Spleen (tissue), 11 donors: ENCODE data around the gene B4GALNT4. TPM values are rescaled to one million over a fixed set of nuclear protein-coding genes. Genes with fewer than 3 reads are reported as not detected.

ENCODE experiments used
- DNase-seq: peaks from one replicate; pipeline ENCODE4 v3.0.0-alpha.2; 2020
- H3K27ac ChIP-seq, 8 donors: fragments of 200-600 bp; sonication (generic) in 7 of 8; 1 replicate in 4 of 8; 2 replicates in 4 of 8; pipeline versions ENCODE4 v1.5.0 to v1.8.0; 2016 to 2021; ENCODE audit warnings: inconsistent platforms in 4 of 8, mild to moderate bottlenecking in 4 of 8, moderate library complexity in 1 of 8
- H3K27me3 ChIP-seq, 7 donors: fragments of 200-600 bp; sonication (generic) in 6 of 7; replicated peaks in 1 of 7; 1 replicate in 4 of 7; 2 replicates in 3 of 7; pipeline versions ENCODE4 v1.5.0 to v1.8.0; 2016 to 2021; ENCODE audit warnings: inconsistent platforms in 3 of 7, mild to moderate bottlenecking in 1 of 7
- H3K36me3 ChIP-seq, 6 donors: fragments of 200-600 bp; sonication (generic) in 5 of 6; 1 replicate in 4 of 6; 2 replicates in 2 of 6; pipeline versions ENCODE4 v1.5.0 to v1.8.0; 2016 to 2021; ENCODE audit warnings: inconsistent platforms in 2 of 6
- H3K4me1 ChIP-seq, 6 donors: fragments of 200-600 bp; sonication (generic) in 5 of 6; 1 replicate in 3 of 6; 2 replicates in 3 of 6; pipeline versions ENCODE4 v1.5.0 to v1.8.0; 2016 to 2021; ENCODE audit warnings: inconsistent platforms in 3 of 6
- H3K4me3 ChIP-seq, 8 donors: fragments of 200-600 bp; sonication (generic) in 7 of 8; 1 replicate in 4 of 8; 2 replicates in 4 of 8; pipeline versions ENCODE4 v1.5.0 to v1.8.0; 2016 to 2021; ENCODE audit warnings: inconsistent platforms in 4 of 8, mild to moderate bottlenecking in 4 of 8, moderate library complexity in 2 of 8
- H3K9me3 ChIP-seq, 8 donors: fragments of 200-600 bp; sonication (generic) in 7 of 8; 1 replicate in 4 of 8; 2 replicates in 4 of 8; pipeline versions ENCODE4 v1.5.0 to v1.8.0; 2016 to 2021; ENCODE audit warnings: inconsistent platforms in 4 of 8
- CTCF ChIP-seq, 11 experiments: fragments of 200-600 bp in 7 of 11; fragments of 450-650 bp in 4 of 11; sonication (generic) in 4 of 11; IDR thresholded peaks in 8 of 11; conservative IDR thresholded peaks in 3 of 11; 1 replicate in 7 of 11; 2 replicates in 4 of 11; pipeline versions ENCODE4 v1.4.0 to v1.8.0; 2016 to 2021; ENCODE audit warnings: antibody characterized with exemption in 11 of 11, inconsistent platforms in 4 of 11, mild to moderate bottlenecking in 1 of 11
- POLR2A ChIP-seq, 3 donors: fragments of 450-650 bp; IDR thresholded peaks; one replicate each; pipeline ENCODE4 v1.5.1; 2017; ENCODE audit warnings: antibody characterized with exemption in 3 of 3, mild to moderate bottlenecking in 1 of 3
- POLR2AphosphoS5 ChIP-seq, 3 donors: sonication (generic); formaldehyde crosslinking; IDR thresholded peaks; one replicate each; pipeline ENCODE4 v1.5.1; 2017; ENCODE audit warnings: antibody characterized with exemption in 3 of 3
- WGBS, 5 donors: extraction: QIAGEN DNeasy Blood & Tissue Kit in 3 of 5; methylation state at CpG; one replicate each; pipeline versions ENCODE4 v1.1.5 to v1.1.7; 2013 to 2018; 5-methylcytosine and 5-hydroxymethylcytosine counted together
- intact Hi-C: fragments of 100-400 bp; cut with DNase I; formaldehyde crosslinking; loops from one replicate; pipeline ENCODE4 v1.15.0; 2023; ENCODE audit warnings: low total_unique reads
- polyA plus RNA-seq, 3 donors: library from polyadenylated mRNA; stranded (reverse); fragments of 200-250 nt; gene quantifications; one replicate each; pipeline ENCODE4 v1.2.1, GENCODE V29; 2013
- total RNA-seq, 7 donors: library from RNA; depleted of rRNA in 3 of 7; stranded (reverse); fragments of >200 nt in 3 of 7; fragmentation: NEBNext Ultra II Directional in 4 of 7; extraction: Animal tissue kit (Norgen Biotek cat#: 25700) in 4 of 7; gene quantifications; one replicate each; pipeline versions ENCODE4 v1.1.0 to v1.2.1, GENCODE V29; 2016 to 2021
- donor health status: healthy with polysubstance abuse.
- donor health status: DM: no; HTN: no; CAD: no; lungs with moderate emphysema.
- donor health status: DM: no; HTN: no; CAD: no.
- donor health status: Bipolar disorder and iron deficiency.
- donor health status: healthy.
- donor health status: DM: no; HTN: no; CAD: no.
- donor health status: DM: yes; HTN: yes; CAD: no.

Gene B4GALNT4
- total and polyA plus RNA-seq, 10 donors = 0.17 to 5.2 (median 0.91) TPM; not detected in 2

DNA sequence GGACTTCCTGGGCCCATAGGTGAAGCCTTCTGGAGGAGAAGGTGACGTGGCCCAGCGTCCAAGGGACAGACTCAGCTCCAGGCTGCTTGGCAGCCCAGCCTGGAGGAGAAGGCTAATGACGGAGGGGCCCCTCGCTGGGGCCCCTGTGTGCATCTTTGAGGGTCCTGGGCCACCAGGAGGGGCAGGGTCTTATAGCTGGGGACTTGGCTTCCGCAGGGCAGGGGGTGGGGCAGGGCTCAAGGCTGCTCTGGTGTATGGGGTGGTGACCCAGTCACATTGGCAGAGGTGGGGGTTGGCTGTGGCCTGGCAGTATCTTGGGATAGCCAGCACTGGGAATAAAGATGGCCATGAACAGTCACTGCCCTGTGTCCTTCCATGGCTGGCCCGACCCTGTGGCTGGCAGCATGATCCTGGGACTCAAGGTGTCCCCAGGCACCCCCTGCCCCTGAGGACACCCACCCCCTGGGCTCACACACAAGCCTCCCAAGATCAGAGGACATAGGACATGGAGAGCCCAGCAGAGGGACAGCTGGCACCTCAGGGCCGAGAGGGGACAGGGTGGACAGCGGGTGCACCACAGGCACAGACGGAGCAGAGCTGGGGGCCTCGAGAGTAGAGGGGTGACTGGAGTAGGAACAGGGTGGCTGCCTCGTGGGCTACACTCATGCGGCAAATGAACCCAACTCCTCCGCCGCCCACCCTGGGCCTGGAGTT, 35.4 kb downstream of the B4GALNT4 start:
- Histone ChIP-seq H3K27me3 (peaks cover 0 to 20% (median 14%) of the 10 kb centered on the region in 7 donors), H3K36me3 (peaks cover 0 to 11% (median 0%) of the 10 kb centered on the region in 6 donors), H3K4me3 (no peak overlapping the region), H3K4me1 (peaks cover 10 to 51% (median 31%) of the 10 kb centered on the region in 6 donors), H3K9me3 (no peaks in the 10 kb centered on the region), H3K27ac (peak overlapping the region in 1 of 8 donors; percentile 87)
- peak; percentile 74 for DNase-seq
- WGBS, 5 donors = 86 to 93% (median 89%) methylated on average over 9 to 14 of the region's 14 CpGs
- TF ChIP-seq POLR2AphosphoS5 (IDR thresholded peaks at IDR 0.05) (peak in 1 of 3 donors; percentile 52), POLR2A (IDR thresholded peaks at IDR 0.05) (no peak)
- intact Hi-C loops = loop anchor here (5.0 kb wide), 1 partner anchor 48 kb away; the partner anchor contains the start of gene PTDSS2

DNA sequence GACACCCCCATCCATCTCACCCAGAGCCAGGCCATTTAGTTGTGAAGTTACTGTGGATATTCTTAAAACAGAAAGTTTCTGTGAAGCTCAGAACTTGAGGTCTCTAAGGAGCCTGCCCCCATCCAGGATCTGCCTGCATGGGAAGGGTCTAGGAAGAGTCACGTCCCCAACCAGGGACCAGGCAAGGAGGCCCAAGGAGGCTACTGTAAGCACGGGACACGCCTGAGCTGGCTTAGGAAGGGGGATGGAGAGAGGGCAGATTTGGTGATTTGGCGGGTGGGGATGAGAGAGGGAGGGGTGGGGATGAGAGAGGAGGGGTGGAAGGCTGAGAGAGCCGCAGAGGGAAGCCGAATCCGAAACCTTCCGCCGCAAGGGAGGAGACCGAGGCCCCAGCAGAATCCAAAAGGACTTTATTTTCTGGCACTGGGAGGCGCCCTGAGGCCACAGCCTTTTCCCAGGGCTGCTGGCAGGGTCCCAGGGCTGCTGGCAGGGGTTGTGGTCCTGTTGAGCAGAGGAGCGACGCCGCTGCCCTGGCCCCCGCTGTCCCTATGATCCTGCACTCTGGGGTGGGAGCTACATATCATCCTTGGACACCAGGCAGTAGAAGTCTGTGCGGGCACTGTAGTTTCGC, 36.1 kb downstream of the B4GALNT4 start:
- peaks cover 10 to 52% (median 34%) of the 10 kb centered on the region in 6 donors for H3K4me1 ChIP-seq
- WGBS, 5 donors = 79 to 85% (median 83%) methylated on average over 14 to 17 of the region's 17 CpGs
- H3K36me3 ChIP-seq = peaks cover 0 to 12% (median 0%) of the 10 kb centered on the region in 6 donors
- intact Hi-C loops = loop anchor here (5.0 kb wide), 1 partner anchor 47 kb away; the partner anchor contains the start of gene PTDSS2
- H3K4me3 ChIP-seq = peak overlapping the region in 2 of 8 donors; percentile 51 to 82
- no peaks in the 10 kb centered on the region for H3K9me3 ChIP-seq
- no peak for TF ChIP-seq POLR2AphosphoS5 (IDR thresholded peaks at IDR 0.05)
- peak in 1 of 11 experiments; percentile 21 for TF ChIP-seq CTCF (IDR thresholded peaks at IDR 0.05 in 8 of 11, conservative IDR thresholded peaks at IDR 0.05 in 3 of 11)
- no peak for TF ChIP-seq POLR2A (IDR thresholded peaks at IDR 0.05)
- H3K27ac ChIP-seq = peak overlapping the region in 5 of 8 donors; percentile 80 to 92 (median 87)
- DNase-seq = no peak
- peaks cover 0 to 12% (median 7%) of the 10 kb centered on the region in 7 donors for H3K27me3 ChIP-seq

- intact Hi-C loops = loop anchor here (5.0 kb wide), 1 partner anchor 46 kb away; the partner anchor contains the start of gene PTDSS2
- H3K27ac ChIP-seq = peak overlapping the region; percentile 53 to 92 (median 84)
- H3K27me3 ChIP-seq = peaks cover 0 to 11% (median 6%) of the 10 kb centered on the region in 7 donors
- peaks cover 0 to 12% (median 0%) of the 10 kb centered on the region in 6 donors for H3K36me3 ChIP-seq
- 61 to 82% (median 66%) methylated on average over 34 to 47 of the region's 47 CpGs for WGBS, 5 donors
- no peaks in the 10 kb centered on the region for H3K9me3 ChIP-seq
- no peak for DNase-seq
- TF ChIP-seq POLR2AphosphoS5 (IDR thresholded peaks at IDR 0.05) (peak in 1 of 3 donors; percentile 67), POLR2A (IDR thresholded peaks at IDR 0.05) (no peak)
- peaks cover 10 to 51% (median 34%) of the 10 kb centered on the region in 6 donors for H3K4me1 ChIP-seq
- H3K4me3 ChIP-seq = peak overlapping the region; percentile 45 to 82 (median 52)
Measured at GRCh38 chr11:405954-406795, 36.9 kb downstream of the B4GALNT4 start.

GRCh38 chr11:406796-407650, 37.7 kb downstream of the B4GALNT4 start:
- Histone ChIP-seq H3K4me3 (peak overlapping the region; percentile 45 to 82 (median 52)), H3K36me3 (peaks cover 0 to 12% (median 0%) of the 10 kb centered on the region in 6 donors), H3K4me1 (peaks cover 10 to 51% (median 34%) of the 10 kb centered on the region in 6 donors), H3K27me3 (peaks cover 0 to 11% (median 6%) of the 10 kb centered on the region in 7 donors), H3K9me3 (no peaks in the 10 kb centered on the region), H3K27ac (peak overlapping the region; percentile 53 to 92 (median 84))
- intact Hi-C loops = loop anchor here (5.0 kb wide), 1 partner anchor 45 kb away; the partner anchor contains the start of gene PTDSS2
- TF ChIP-seq POLR2AphosphoS5 (IDR thresholded peaks at IDR 0.05) = peak; percentile 76 to 87 (median 78)
- peak in 4 of 11 experiments; percentile 11 to 37 (median 28) for TF ChIP-seq CTCF (IDR thresholded peaks at IDR 0.05 in 8 of 11, conservative IDR thresholded peaks at IDR 0.05 in 3 of 11)
- no peak for TF ChIP-seq POLR2A (IDR thresholded peaks at IDR 0.05)
- DNase-seq = peak; percentile 98
- 2 to 30% (median 5%) methylated on average over 9 to 91 of the region's 91 CpGs for WGBS, 5 donors
